Nephron (organoid): ENCODE data around the gene NTNG1.

Source experiments
- H3K27ac Mint-ChIP-seq, 3 experiments: 2 replicates each; pipeline ENCODE4 v1.8.0; 2020; ENCODE audit warnings: mixed read lengths in 3 of 3, mild to moderate bottlenecking in 2 of 3, moderate library complexity in 1 of 3
- H3K27me3 Mint-ChIP-seq: 2 replicates; pipeline ENCODE4 v1.8.0; 2021; ENCODE audit warnings: low read depth, mild to moderate bottlenecking, moderate library complexity, mixed read lengths
- H3K36me3 Mint-ChIP-seq: 2 replicates; pipeline ENCODE4 v1.8.0; 2020; ENCODE audit warnings: low read depth, mixed read lengths
- H3K4me1 Mint-ChIP-seq: 2 replicates; pipeline ENCODE4 v1.8.0; 2020; ENCODE audit warnings: mixed read lengths
- H3K4me3 Mint-ChIP-seq, 3 experiments: 2 replicates each; pipeline ENCODE4 v1.8.0; 2020; ENCODE audit warnings: mild to moderate bottlenecking in 3 of 3, mixed read lengths in 3 of 3, moderate library complexity in 2 of 3
- H3K9me3 Mint-ChIP-seq: 2 replicates; pipeline ENCODE4 v1.8.0; 2020; ENCODE audit warnings: mixed read lengths
- CTCF ChIP-seq, 3 experiments: fragments of 200-600 bp; sonication (generic); IDR thresholded peaks; one replicate each; pipeline ENCODE4 v1.5.0; 2021; ENCODE audit warnings: antibody characterized with exemption in 3 of 3; ENCODE audit not compliant: unreplicated experiment in 3 of 3

The NTNG1 gene

GRCh38 chr1:107145637-107146036, 4.8 kb downstream of the NTNG1 start:
- Mint-ChIP-seq H3K4me3 (peak overlapping the region in 2 of 3 experiments; percentile 9 to 35), H3K9me3 (no peaks in the 10 kb centered on the region), H3K27me3 (peaks cover 11% of the 10 kb centered on the region), H3K27ac (no peak overlapping the region), H3K4me1 (peaks cover 26% of the 10 kb centered on the region), H3K36me3 (peaks cover 3% of the 10 kb centered on the region)
- no peak for TF ChIP-seq CTCF (IDR thresholded peaks at IDR 0.05; ENCODE audit: unreplicated experiment in 3 of 3)

- H3K36me3 Mint-ChIP-seq = peaks cover 3% of the 10 kb centered on the region
- peaks cover 4% of the 10 kb centered on the region for H3K27me3 Mint-ChIP-seq
- no peak overlapping the region for H3K27ac Mint-ChIP-seq
- H3K4me1 Mint-ChIP-seq = peaks cover 23% of the 10 kb centered on the region
- TF ChIP-seq CTCF (IDR thresholded peaks at IDR 0.05; ENCODE audit: unreplicated experiment in 3 of 3) = no peak
- H3K9me3 Mint-ChIP-seq = no peaks in the 10 kb centered on the region
- no peak overlapping the region for H3K4me3 Mint-ChIP-seq
These were observed 7.0 kb downstream of the NTNG1 start for GRCh38 chr1:107147843-107148242.

- Mint-ChIP-seq H3K4me1 (peaks cover 23% of the 10 kb centered on the region), H3K27me3 (peaks cover 4% of the 10 kb centered on the region), H3K9me3 (no peaks in the 10 kb centered on the region), H3K36me3 (peaks cover 3% of the 10 kb centered on the region), H3K4me3 (no peak overlapping the region), H3K27ac (no peak overlapping the region)
- no peak for TF ChIP-seq CTCF (IDR thresholded peaks at IDR 0.05; ENCODE audit: unreplicated experiment in 3 of 3)
These were observed 9.1 kb downstream of the NTNG1 start for GRCh38 chr1:107149946-107150345.

DNA sequence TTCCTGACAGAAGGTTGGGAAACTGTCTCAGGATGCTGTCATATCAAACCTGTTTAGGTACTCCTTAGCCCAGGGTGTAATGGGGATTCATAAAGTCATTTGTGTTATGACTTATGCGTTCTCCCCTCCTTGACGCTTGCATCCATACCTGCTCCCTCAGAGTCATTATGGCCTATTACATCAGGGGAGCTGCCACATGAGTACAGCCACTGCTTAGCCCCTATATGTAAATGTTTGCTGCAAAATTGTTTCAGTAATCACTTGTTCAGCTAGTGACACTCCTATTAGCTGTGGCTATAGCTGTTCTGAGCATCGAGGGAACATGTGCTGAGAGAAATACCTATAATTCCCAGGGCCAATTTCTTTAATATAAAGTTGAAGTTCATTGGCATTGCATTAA, 10.5 kb downstream of the NTNG1 start:
- TF ChIP-seq CTCF (IDR thresholded peaks at IDR 0.05; ENCODE audit: unreplicated experiment in 3 of 3) = no peak
- H3K4me1 Mint-ChIP-seq = peaks cover 17% of the 10 kb centered on the region
- H3K27ac Mint-ChIP-seq = no peak overlapping the region
- H3K9me3 Mint-ChIP-seq = no peaks in the 10 kb centered on the region
- H3K27me3 Mint-ChIP-seq = peaks cover 4% of the 10 kb centered on the region
- peaks cover 3% of the 10 kb centered on the region for H3K36me3 Mint-ChIP-seq
- no peak overlapping the region for H3K4me3 Mint-ChIP-seq

DNA sequence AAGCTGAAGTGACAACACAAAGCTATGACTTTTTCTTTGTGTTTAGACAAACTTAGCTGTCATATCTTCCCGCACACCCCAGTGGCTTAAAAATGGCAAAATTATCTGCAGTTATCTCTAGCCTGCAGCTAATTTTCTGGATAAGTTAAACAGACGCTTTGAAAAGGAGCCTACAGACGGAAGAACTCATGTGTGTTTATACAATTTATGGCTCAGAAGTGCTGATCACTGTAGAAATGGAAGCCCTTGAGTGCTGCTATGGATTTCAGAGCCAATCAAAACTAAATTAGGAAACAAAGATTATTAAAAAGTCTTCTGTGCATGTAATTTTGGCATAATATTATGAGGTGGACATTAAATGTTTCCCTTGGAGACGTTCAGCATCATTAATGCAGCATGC, 11.6 kb downstream of the NTNG1 start:
- H3K4me3 Mint-ChIP-seq = peak overlapping the region in 2 of 3 experiments; percentile 7 to 41
- TF ChIP-seq CTCF (IDR thresholded peaks at IDR 0.05; ENCODE audit: unreplicated experiment in 3 of 3) = no peak
- peaks cover 3% of the 10 kb centered on the region for H3K36me3 Mint-ChIP-seq
- no peaks in the 10 kb centered on the region for H3K9me3 Mint-ChIP-seq
- no peak overlapping the region for H3K27ac Mint-ChIP-seq
- peaks cover 17% of the 10 kb centered on the region for H3K4me1 Mint-ChIP-seq
- H3K27me3 Mint-ChIP-seq = peaks cover 4% of the 10 kb centered on the region

GRCh38 chr1:107153014-107153413, 12.2 kb downstream of the NTNG1 start:
- peaks cover 18% of the 10 kb centered on the region for H3K4me1 Mint-ChIP-seq
- no peaks in the 10 kb centered on the region for H3K36me3 Mint-ChIP-seq
- TF ChIP-seq CTCF (IDR thresholded peaks at IDR 0.05; ENCODE audit: unreplicated experiment in 3 of 3) = no peak
- H3K4me3 Mint-ChIP-seq = no peak overlapping the region
- peaks cover 4% of the 10 kb centered on the region for H3K27me3 Mint-ChIP-seq
- no peak overlapping the region for H3K27ac Mint-ChIP-seq
- no peaks in the 10 kb centered on the region for H3K9me3 Mint-ChIP-seq
